Measurements from ENCODE around the gene FNIP2.

- TF ChIP-seq CREB1 (IDR thresholded peaks at IDR 0.05; ENCODE audit: low read depth): no peak
- TF ChIP-seq RAD21 (IDR thresholded peaks at IDR 0.05; ENCODE audit: low read depth): no peak
Observed at GRCh38 chr4:158793021-158793420, 24.2 kb downstream of the FNIP2 start.
